ENCODE results near the gene PIK3CG.

PIK3CG gene

GRCh38 chr7:106874076-106874475, 9.0 kb downstream of the PIK3CG start:
- TF ChIP-seq TOX (CRISPR knock-in tag; IDR thresholded peaks at IDR 0.05; ENCODE audit: borderline replicate concordance), result no peak
- TF ChIP-seq CSDC2 (CRISPR knock-in tag; IDR thresholded peaks at IDR 0.05), result no peak
- no peak for TF ChIP-seq ZFP30 (CRISPR knock-in tag; IDR thresholded peaks at IDR 0.05)
- no peak for TF ChIP-seq PPARA (CRISPR knock-in tag; IDR thresholded peaks at IDR 0.05; ENCODE audit: borderline replicate concordance)
- TF ChIP-seq ISL1 (CRISPR knock-in tag; IDR thresholded peaks at IDR 0.05), result no peak
- TF ChIP-seq SNAI2 (CRISPR knock-in tag; IDR thresholded peaks at IDR 0.05), result no peak
- no peak for TF ChIP-seq OSR1 (CRISPR knock-in tag; IDR thresholded peaks at IDR 0.05)
- TF ChIP-seq, protein P1, sequence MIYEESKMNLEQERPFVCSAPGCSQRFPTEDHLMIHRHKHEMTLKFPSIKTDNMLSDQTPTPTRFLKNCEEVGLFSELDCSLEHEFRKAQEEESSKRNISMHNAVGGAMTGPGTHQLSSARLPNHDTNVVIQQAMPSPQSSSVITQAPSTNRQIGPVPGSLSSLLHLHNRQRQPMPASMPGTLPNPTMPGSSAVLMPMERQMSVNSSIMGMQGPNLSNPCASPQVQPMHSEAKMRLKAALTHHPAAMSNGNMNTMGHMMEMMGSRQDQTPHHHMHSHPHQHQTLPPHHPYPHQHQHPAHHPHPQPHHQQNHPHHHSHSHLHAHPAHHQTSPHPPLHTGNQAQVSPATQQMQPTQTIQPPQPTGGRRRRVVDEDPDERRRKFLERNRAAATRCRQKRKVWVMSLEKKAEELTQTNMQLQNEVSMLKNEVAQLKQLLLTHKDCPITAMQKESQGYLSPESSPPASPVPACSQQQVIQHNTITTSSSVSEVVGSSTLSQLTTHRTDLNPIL (CRISPR knock-in tag; IDR thresholded peaks at IDR 0.05; ENCODE audit: low read depth), result no peak
- no peak for TF ChIP-seq ZC3H10 (CRISPR knock-in tag; IDR thresholded peaks at IDR 0.05)
- TF ChIP-seq ZNF8 (CRISPR knock-in tag; IDR thresholded peaks at IDR 0.05), result no peak
- TF ChIP-seq GLIS3 (CRISPR knock-in tag; IDR thresholded peaks at IDR 0.05), result no peak
- TF ChIP-seq CSRNP3 (CRISPR knock-in tag; IDR thresholded peaks at IDR 0.05), result no peak
- no peak for TF ChIP-seq ESRRG (CRISPR knock-in tag; IDR thresholded peaks at IDR 0.05)
- no peak for TF ChIP-seq RARB (CRISPR knock-in tag; IDR thresholded peaks at IDR 0.05)
- TF ChIP-seq ZFP3 (CRISPR knock-in tag; IDR thresholded peaks at IDR 0.05), result no peak
- no peak for TF ChIP-seq ARNTL (CRISPR knock-in tag; IDR thresholded peaks at IDR 0.05; ENCODE audit: borderline replicate concordance, low read depth)
- no peak for TF ChIP-seq TCF4 (CRISPR knock-in tag; IDR thresholded peaks at IDR 0.05; ENCODE audit: borderline replicate concordance)
- TF ChIP-seq, protein P2, sequence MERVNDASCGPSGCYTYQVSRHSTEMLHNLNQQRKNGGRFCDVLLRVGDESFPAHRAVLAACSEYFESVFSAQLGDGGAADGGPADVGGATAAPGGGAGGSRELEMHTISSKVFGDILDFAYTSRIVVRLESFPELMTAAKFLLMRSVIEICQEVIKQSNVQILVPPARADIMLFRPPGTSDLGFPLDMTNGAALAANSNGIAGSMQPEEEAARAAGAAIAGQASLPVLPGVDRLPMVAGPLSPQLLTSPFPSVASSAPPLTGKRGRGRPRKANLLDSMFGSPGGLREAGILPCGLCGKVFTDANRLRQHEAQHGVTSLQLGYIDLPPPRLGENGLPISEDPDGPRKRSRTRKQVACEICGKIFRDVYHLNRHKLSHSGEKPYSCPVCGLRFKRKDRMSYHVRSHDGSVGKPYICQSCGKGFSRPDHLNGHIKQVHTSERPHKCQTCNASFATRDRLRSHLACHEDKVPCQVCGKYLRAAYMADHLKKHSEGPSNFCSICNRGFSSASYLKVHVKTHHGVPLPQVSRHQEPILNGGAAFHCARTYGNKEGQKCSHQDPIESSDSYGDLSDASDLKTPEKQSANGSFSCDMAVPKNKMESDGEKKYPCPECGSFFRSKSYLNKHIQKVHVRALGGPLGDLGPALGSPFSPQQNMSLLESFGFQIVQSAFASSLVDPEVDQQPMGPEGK (CRISPR knock-in tag; IDR thresholded peaks at IDR 0.05; ENCODE audit: borderline replicate concordance), result no peak
- no peak for TF ChIP-seq ZNF70 (CRISPR knock-in tag; IDR thresholded peaks at IDR 0.05)
- ATAC-seq, result no peak

DNA sequence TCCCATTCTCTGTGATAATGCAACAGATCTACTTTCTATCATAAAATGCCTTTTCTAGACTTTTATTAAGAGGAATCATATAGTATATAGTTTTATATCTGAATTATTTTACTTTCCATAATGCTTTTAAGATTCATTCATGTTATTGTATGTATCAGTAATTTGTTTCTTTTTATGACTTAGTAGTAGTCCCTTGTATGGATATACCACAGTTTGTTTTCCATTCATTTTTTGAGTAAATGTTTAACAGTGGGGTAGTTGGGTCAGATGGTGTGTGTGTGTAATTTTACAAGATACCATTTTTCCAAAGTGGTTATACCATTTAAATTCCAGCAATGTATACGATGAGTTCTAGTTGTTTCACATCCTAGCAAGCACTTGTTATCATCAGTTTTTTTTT, 10.4 kb downstream of the PIK3CG start:
- TF ChIP-seq SNAI2 (CRISPR knock-in tag; IDR thresholded peaks at IDR 0.05), result no peak
- TF ChIP-seq, protein P1 (CRISPR knock-in tag; IDR thresholded peaks at IDR 0.05; ENCODE audit: low read depth), result no peak
- no peak for TF ChIP-seq CSRNP3 (CRISPR knock-in tag; IDR thresholded peaks at IDR 0.05)
- peak; percentile 99 for TF ChIP-seq ZNF8 (CRISPR knock-in tag; IDR thresholded peaks at IDR 0.05)
- no peak for ATAC-seq

DNA sequence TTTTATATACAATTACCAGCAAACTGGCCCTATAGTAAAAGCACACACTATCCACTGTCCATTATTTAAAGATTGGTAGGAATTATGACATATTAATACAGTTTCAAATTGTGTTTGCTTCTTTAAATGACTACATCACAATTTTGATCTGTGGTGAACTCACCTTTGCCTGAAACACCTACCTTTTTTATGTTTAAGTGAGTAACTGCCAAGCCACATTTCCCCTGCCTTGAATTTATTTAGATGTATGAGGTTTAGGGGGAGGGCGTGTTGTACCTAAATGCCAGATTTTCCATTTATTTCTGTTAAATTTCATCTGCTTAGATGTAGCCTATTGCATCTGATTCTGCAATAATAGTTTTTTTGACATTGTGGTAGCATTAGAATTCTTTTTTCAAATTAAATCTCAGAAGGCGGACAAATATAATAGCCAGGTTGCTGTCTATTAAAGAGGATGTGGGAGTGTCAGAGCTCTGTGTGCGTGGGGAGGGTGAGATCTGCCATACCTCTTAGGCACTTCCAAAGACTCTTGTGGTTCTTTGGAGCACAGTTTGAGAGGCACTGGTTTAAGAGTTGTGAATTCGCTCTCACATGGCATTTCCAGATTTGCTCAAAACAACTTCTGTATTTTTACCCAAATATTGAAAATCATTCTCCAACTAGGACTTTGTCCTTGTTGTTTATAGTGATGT, 13.8 kb downstream of the PIK3CG start:
- no peak for ATAC-seq
- no peak for TF ChIP-seq TSHZ2 (CRISPR knock-in tag; IDR thresholded peaks at IDR 0.05)
- no peak for TF ChIP-seq BACH2 (CRISPR knock-in tag; IDR thresholded peaks at IDR 0.05; ENCODE audit: borderline replicate concordance)
- TF ChIP-seq ZFP30 (CRISPR knock-in tag; IDR thresholded peaks at IDR 0.05), result no peak
- TF ChIP-seq TOX (CRISPR knock-in tag; IDR thresholded peaks at IDR 0.05; ENCODE audit: borderline replicate concordance), result no peak
- TF ChIP-seq, protein P1 (CRISPR knock-in tag; IDR thresholded peaks at IDR 0.05; ENCODE audit: low read depth), result no peak
- TF ChIP-seq ZNF70 (CRISPR knock-in tag; IDR thresholded peaks at IDR 0.05), result no peak
- no peak for TF ChIP-seq RARB (CRISPR knock-in tag; IDR thresholded peaks at IDR 0.05)
- TF ChIP-seq ISL1 (CRISPR knock-in tag; IDR thresholded peaks at IDR 0.05), result no peak
- no peak for TF ChIP-seq OSR1 (CRISPR knock-in tag; IDR thresholded peaks at IDR 0.05)
- no peak for TF ChIP-seq ZNF565 (CRISPR knock-in tag; conservative IDR thresholded peaks at IDR 0.05; ENCODE audit: low read depth)
